ENCODE measurements around the gene FGFR2. TPM values are rescaled to one million over a fixed set of nuclear protein-coding genes. Genes with fewer than 3 reads are reported as not detected.

Gene FGFR2
- total RNA-seq, 4 donors from 2014 or later: 0.11 to 0.31 (median 0.22) TPM; not detected in 1

DNA sequence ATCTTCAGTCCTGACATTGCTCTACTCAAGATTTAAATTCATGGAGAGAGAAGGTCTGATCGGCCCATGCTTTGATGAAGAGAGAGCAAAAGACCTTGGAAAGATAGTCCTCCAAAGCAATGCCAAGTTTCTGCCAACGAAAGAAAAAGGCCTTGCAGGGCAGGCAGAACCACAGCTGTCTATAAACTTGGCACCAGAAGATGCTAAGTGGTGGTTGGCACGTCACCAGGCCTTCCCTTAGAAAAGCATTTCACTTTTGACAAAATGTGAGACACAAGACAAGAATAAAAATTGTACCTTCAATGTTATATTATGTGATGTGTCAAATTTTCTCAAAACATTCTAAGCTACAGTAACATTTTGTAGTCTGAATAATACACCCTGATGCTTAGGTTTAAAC, 42.0 kb upstream of the FGFR2 start:
- intact Hi-C loops (cut with DNase I; ENCODE audit: low total_unique reads): no loop called here
- no peak overlapping the region for H3K4me3 ChIP-seq
- ATAC-seq (no peak), DNase-seq (no peak)
- H3K27ac ChIP-seq: no peak overlapping the region
- H3K36me3 ChIP-seq: no peaks in the 10 kb centered on the region
- no peak for TF ChIP-seq POLR2A (IDR thresholded peaks at IDR 0.05)
- TF ChIP-seq, protein P1, sequence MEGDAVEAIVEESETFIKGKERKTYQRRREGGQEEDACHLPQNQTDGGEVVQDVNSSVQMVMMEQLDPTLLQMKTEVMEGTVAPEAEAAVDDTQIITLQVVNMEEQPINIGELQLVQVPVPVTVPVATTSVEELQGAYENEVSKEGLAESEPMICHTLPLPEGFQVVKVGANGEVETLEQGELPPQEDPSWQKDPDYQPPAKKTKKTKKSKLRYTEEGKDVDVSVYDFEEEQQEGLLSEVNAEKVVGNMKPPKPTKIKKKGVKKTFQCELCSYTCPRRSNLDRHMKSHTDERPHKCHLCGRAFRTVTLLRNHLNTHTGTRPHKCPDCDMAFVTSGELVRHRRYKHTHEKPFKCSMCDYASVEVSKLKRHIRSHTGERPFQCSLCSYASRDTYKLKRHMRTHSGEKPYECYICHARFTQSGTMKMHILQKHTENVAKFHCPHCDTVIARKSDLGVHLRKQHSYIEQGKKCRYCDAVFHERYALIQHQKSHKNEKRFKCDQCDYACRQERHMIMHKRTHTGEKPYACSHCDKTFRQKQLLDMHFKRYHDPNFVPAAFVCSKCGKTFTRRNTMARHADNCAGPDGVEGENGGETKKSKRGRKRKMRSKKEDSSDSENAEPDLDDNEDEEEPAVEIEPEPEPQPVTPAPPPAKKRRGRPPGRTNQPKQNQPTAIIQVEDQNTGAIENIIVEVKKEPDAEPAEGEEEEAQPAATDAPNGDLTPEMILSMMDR (IDR thresholded peaks at IDR 0.05 in 4 of 5, conservative IDR thresholded peaks at IDR 0.05 in 1 of 5): no peak
- H3K4me1 ChIP-seq: no peaks in the 10 kb centered on the region
- no peaks in the 10 kb centered on the region for H3K9me3 ChIP-seq
- H3K27me3 ChIP-seq: no peaks in the 10 kb centered on the region
- in situ Hi-C loops (cut with MboI; ENCODE audit: low sequenced_read_pairs in 4 of 4): no loop called here

DNA sequence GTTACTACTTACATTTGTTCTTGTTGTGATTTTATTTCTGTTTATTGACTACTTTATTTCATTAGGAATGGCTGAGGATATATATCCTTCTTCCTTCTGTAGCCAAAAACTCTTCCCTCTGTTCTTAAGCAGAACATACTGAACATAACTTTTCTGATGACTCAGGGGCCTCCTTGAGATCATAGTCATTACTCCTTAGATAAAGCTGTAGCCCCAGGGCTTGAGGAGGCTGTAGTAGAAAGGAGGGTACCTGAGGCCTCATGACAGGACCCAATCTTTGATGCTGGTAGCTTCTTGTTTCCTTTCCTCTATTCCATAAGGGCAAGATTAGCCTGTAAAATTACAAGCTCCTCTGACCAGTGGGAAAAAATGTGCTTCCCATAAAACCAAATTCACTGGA, 41.2 kb upstream of the FGFR2 start:
- ATAC-seq: no peak
- no peak overlapping the region for H3K27ac ChIP-seq
- TF ChIP-seq, protein P1 (IDR thresholded peaks at IDR 0.05 in 4 of 5, conservative IDR thresholded peaks at IDR 0.05 in 1 of 5): no peak
- no peak for TF ChIP-seq POLR2A (IDR thresholded peaks at IDR 0.05)
- no peaks in the 10 kb centered on the region for H3K9me3 ChIP-seq
- intact Hi-C loops (cut with DNase I; ENCODE audit: low total_unique reads): no loop called here
- DNase-seq: no peak
- H3K4me3 ChIP-seq: no peak overlapping the region
- in situ Hi-C loops (cut with MboI; ENCODE audit: low sequenced_read_pairs in 4 of 4): no loop called here
- no peaks in the 10 kb centered on the region for H3K4me1 ChIP-seq
- no peaks in the 10 kb centered on the region for H3K36me3 ChIP-seq
- no peaks in the 10 kb centered on the region for H3K27me3 ChIP-seq

DNA sequence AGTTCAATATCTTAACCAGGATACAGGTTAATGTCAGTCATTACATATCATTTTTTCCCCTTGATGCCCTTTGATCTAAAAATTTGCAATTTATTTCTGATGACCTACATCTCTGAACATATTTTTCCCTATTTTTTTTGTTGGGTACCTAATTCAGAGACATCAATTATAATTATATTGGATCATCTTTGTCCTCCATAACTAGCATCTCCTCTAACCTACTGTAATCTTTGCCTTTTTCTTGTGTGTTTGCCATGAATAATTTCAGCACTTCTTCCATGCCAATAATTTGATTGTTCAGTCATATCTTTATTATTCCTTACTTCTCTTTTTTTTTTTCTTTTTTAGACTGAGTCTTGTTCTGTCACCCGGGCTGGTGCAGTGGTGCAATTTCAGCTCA, 39.2 kb upstream of the FGFR2 start:
- Histone ChIP-seq H3K4me1 (no peaks in the 10 kb centered on the region), H3K4me3 (no peak overlapping the region), H3K36me3 (no peaks in the 10 kb centered on the region), H3K9me3 (no peaks in the 10 kb centered on the region), H3K27me3 (no peaks in the 10 kb centered on the region), H3K27ac (no peak overlapping the region)
- ATAC-seq (no peak), DNase-seq (no peak)
- in situ Hi-C loops (cut with MboI; ENCODE audit: low sequenced_read_pairs in 4 of 4) (no loop called here), intact Hi-C loops (cut with DNase I; ENCODE audit: low total_unique reads) (no loop called here)
- TF ChIP-seq, protein P1 (IDR thresholded peaks at IDR 0.05 in 4 of 5, conservative IDR thresholded peaks at IDR 0.05 in 1 of 5): no peak
- no peak for TF ChIP-seq POLR2A (IDR thresholded peaks at IDR 0.05)

DNA sequence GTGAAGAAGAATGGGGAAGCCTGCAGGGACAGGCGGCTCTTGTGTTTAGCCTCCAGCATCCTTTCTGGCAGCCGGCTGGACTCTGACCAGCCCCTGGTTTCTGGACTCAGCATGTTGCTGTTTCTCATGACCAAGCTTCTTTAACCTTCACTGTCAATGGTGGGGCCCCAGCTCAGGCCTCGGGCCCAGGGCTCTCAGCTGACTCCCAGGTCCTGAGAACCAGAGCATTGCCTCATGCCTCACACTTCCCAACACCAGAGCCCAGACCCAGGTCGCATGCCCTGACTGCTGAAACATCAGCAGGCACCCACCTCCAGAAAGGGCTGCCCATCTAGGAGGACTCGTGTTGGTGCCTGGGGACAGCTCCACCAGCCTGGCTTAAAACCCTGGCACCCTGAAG, 34.8 kb upstream of the FGFR2 start:
- TF ChIP-seq, protein P1 (IDR thresholded peaks at IDR 0.05 in 4 of 5, conservative IDR thresholded peaks at IDR 0.05 in 1 of 5): no peak
- no peak for TF ChIP-seq POLR2A (IDR thresholded peaks at IDR 0.05)
- in situ Hi-C loops (cut with MboI; ENCODE audit: low sequenced_read_pairs in 4 of 4): no loop called here
- no peaks in the 10 kb centered on the region for H3K36me3 ChIP-seq
- H3K27ac ChIP-seq: no peak overlapping the region
- H3K27me3 ChIP-seq: peaks cover 0 to 3% (median 0%) of the 10 kb centered on the region in 3 donors
- no peak for DNase-seq
- ATAC-seq: no peak
- H3K4me1 ChIP-seq: no peaks in the 10 kb centered on the region
- H3K4me3 ChIP-seq: no peak overlapping the region
- H3K9me3 ChIP-seq: no peaks in the 10 kb centered on the region
- intact Hi-C loops (cut with DNase I; ENCODE audit: low total_unique reads): no loop called here

DNA sequence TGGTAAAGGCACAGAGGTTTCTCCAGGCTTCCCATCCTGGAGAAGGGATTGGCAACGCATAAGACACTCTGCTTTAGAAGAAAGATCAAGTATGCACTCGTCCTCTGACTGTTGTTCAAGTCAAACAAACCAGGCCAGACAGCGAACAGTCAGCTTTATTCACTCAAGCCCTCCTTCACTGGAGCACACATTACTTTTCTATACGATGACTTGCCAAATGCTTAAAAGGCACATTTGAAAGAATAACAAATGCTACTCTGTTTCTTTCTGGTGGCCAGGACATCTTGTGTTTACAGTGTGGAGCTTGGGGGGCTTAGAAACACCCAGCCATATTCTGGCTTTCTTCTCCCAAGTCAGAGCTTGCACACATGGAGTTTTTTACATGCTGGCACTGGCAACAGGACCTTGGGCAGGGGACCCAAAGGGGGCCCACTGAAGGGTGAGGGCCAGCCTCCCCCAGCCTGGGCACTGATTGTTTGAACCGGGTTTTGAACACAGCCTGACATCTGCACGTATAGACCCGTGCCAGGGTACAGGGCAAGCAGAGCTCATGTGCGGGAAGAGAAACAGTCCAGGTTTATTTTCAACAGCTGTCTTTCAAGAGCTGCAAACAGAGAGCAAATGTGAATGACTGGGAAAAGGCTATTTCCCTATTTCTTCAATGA, 33.3 kb upstream of the FGFR2 start:
- Histone ChIP-seq H3K9me3 (no peaks in the 10 kb centered on the region), H3K27ac (no peak overlapping the region), H3K4me3 (no peak overlapping the region), H3K4me1 (no peaks in the 10 kb centered on the region), H3K36me3 (no peaks in the 10 kb centered on the region), H3K27me3 (peaks cover 0 to 5% (median 0%) of the 10 kb centered on the region in 3 donors)
- intact Hi-C loops (cut with DNase I; ENCODE audit: low total_unique reads): no loop called here
- no peak for TF ChIP-seq POLR2A (IDR thresholded peaks at IDR 0.05)
- TF ChIP-seq, protein P1 (IDR thresholded peaks at IDR 0.05 in 4 of 5, conservative IDR thresholded peaks at IDR 0.05 in 1 of 5): no peak
- in situ Hi-C loops (cut with MboI; ENCODE audit: low sequenced_read_pairs in 4 of 4): no loop called here
- ATAC-seq (no peak), DNase-seq (no peak)

Data from gastrocnemius medialis (tissue), 4 donors.